ENCODE results near the gene GDAP1L1.
"Not testable (repeated sequence)": the region's sequence is repeated elsewhere in the genome, so short reads cannot be mapped to it uniquely, and the experiment has no call there.

The GDAP1L1 gene

DNA sequence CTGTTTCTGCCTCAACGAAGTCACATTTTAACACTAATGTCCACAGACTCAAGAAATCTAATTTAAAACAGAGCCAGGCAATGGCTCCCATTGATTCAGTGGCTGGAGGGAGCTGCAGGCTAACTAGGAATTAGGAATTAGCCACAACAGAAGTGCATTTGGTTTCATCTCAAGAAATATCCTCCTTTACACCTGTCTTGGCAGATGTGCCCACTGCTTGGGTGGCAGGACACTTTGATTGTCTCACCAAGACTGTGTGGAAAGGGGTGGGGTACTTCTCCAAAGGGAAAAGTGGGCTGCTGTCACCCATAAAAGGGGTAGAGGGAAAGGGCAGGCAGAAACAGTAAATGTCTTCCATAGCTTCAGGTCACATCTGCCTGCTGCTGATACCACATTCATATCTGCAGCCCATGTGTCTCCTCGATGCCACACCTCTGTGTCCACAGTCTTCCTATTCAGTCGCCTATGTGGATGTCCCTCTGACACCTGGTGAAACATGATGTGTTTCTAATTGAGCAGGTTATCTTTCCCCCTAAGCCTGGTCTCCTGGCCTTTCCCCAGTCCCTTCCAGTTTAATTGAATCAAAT is 25.6 kb upstream of the GDAP1L1 start:
- DNase-seq = no peak

- DNase-seq = no peak
Measured at GRCh38 chr20:44222027-44222426, 25.1 kb upstream of the GDAP1L1 start.

- DNase-seq = no peak
Measured at GRCh38 chr20:44222633-44223368, 24.3 kb upstream of the GDAP1L1 start.

DNA sequence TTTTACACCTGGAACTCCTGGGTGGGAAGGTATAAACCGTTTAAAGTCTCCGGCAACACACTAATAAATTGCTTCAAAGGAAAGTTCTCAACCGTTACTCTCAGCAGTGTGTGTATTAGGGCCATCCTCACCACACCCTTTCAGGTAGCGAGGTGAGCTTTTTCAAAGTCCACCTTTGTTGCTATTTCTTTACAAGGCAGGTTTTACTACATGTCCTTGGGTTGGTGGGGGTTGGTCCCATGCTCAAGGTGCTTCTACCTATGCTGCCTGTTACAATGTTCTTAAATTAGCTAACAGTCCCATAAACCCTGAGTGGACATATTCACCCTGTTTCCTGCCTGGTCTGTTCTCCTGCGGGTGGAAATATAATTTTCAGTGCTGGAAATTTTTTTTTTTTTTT is 23.4 kb upstream of the GDAP1L1 start:
- DNase-seq = no peak

GRCh38 chr20:44224637-44225036 is 22.5 kb upstream of the GDAP1L1 start:
- no peak for DNase-seq

GRCh38 chr20:44228465-44229258 is 18.4 kb upstream of the GDAP1L1 start:
- no peak for DNase-seq

DNA sequence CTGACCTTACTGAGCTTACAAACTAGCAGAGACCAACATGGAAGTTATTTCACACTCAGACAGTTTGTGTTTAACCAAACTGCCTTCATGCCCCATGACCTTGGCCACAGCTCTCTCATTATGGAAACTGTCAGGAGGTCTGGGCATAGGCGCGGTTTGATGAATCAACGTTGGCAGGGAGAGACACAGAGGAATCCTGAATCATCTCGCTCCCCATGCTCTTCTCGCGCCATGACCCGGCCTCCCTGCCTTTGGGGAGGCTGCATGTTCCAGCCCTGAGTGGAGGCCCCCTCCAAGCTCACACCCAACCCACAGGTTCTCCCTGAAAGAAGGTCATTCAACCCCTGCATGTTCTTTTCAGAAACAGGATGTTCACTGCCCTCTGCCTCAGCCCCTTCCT is 15.9 kb upstream of the GDAP1L1 start:
- no peak for DNase-seq

GRCh38 chr20:44231713-44232468 is 15.2 kb upstream of the GDAP1L1 start:
- DNase-seq = no peak

DNA sequence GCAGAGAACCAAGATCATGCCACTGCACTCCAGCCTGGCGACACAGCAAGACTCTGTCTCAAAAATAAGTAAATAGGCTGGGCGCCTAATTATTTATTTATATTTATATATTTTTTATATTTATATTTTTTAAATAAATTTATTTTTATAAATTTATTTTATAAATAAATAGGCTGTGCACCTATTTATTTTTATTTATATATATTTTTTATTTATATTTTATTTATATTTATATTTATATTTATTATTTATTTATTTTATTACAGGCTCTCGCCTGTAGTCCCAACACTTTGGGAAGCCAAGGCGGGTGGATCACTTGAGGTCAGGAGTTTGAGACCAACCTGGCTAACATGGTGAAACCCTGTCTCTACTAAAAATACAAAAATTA is 14.6 kb upstream of the GDAP1L1 start:
- DNase-seq = not testable (repeated sequence)

- no peak for DNase-seq
Measured at GRCh38 chr20:44233436-44234016, 13.6 kb upstream of the GDAP1L1 start.

GRCh38 chr20:44234566-44235317 is 12.4 kb upstream of the GDAP1L1 start:
- DNase-seq = no peak

GRCh38 chr20:44235702-44236101 is 11.4 kb upstream of the GDAP1L1 start:
- DNase-seq = no peak

GRCh38 chr20:44236840-44237239 is 10.3 kb upstream of the GDAP1L1 start:
- not testable (repeated sequence) for DNase-seq

- no peak for DNase-seq
Measured at GRCh38 chr20:44241796-44242195, 5.3 kb upstream of the GDAP1L1 start.

- no peak for DNase-seq
Measured at GRCh38 chr20:44245977-44246376, 1.1 kb upstream of the GDAP1L1 start.

- no peak for DNase-seq
Measured at GRCh38 chr20:44247586-44248409, 690 bp downstream of the GDAP1L1 start.

DNA sequence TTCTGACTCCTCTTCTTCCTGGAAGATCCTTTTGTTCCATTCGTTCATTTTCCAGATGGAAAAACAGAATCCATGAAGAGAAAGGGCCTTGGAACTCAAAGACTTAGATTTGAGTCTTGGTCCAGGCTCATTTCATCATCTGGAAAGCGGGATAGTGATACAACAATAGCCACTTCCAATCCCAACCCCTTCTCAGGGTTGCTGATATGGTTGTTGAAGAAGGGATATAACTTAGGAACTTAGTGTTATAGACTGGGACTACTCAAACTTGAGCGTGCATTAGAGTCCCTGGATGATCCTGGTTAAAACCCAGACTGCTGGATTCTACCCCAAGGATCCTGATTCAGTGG is 1.3 kb downstream of the GDAP1L1 start:
- DNase-seq = no peak

DNA sequence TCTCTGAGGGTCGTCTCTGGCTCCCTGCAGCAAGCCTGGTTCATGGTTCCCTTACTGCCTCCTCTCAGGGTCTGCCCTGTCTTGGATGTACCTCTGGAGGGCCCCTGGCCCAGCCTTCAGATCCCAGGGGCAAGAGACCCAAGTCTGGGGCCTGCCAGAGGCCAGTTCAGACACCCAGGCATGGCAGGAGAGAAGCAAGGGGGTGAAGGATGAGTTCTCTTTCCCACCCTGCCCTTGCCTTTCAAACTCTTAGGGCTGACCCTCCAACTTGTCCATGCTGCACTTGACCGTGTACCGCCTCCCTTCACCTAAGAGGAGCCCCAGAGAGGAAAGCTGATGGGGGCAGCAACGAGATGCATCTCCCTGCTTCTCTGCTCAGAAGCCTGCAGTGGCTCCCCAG is 4.2 kb downstream of the GDAP1L1 start:
- no peak for DNase-seq

DNA sequence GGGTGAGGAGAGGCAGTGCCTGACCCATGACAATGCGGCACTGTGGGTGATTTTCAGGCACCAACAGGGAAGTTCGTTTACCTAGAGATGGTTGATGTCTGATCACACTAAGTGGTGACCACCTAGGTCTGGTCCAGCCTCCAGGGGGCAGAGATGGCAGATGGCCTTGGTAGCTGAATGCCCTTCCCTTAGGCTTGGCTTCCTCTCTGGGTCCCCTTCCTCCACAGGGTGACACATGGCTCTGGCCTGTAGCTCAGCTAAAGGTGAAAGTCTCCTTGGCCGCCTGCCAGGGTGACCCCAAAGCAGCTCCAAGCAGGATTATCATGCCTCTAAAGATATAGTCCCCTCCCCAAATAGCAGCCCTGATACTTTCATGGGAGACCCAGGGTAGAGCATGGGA is 6.4 kb downstream of the GDAP1L1 start:
- DNase-seq = no peak

GRCh38 chr20:44254073-44254472 is 7.0 kb downstream of the GDAP1L1 start:
- no peak for DNase-seq

GRCh38 chr20:44255942-44256341 is 8.8 kb downstream of the GDAP1L1 start:
- DNase-seq = no peak
